ENCODE measurements around the gene NPEPL1.

DNA sequence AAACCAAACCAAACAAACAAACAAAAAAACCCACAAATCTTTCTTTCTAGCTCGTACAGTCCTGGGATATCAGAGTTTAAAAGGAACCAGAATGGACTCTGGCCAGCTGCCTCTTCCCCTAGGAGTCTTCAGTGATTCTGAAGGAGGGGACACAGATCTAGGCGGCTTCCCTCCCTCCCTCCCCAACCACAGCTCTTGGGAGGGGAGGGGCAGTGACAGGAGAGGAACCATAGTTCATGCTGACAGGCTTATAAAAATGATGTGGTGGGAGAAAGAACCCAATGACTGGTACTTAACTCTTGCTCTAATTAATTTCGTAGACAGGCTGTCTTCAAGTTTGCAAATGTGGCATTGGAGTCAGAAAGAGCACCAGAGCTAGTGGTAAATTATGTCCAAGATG lies 56.0 kb downstream of the NPEPL1 start:
- TF ChIP-seq, protein P1, sequence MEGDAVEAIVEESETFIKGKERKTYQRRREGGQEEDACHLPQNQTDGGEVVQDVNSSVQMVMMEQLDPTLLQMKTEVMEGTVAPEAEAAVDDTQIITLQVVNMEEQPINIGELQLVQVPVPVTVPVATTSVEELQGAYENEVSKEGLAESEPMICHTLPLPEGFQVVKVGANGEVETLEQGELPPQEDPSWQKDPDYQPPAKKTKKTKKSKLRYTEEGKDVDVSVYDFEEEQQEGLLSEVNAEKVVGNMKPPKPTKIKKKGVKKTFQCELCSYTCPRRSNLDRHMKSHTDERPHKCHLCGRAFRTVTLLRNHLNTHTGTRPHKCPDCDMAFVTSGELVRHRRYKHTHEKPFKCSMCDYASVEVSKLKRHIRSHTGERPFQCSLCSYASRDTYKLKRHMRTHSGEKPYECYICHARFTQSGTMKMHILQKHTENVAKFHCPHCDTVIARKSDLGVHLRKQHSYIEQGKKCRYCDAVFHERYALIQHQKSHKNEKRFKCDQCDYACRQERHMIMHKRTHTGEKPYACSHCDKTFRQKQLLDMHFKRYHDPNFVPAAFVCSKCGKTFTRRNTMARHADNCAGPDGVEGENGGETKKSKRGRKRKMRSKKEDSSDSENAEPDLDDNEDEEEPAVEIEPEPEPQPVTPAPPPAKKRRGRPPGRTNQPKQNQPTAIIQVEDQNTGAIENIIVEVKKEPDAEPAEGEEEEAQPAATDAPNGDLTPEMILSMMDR (IDR thresholded peaks at IDR 0.05), result no peak
- no peak for TF ChIP-seq POLR2A (IDR thresholded peaks at IDR 0.05)
